NK-92 (cell line): ENCODE results near the gene F7.
"Not testable (repeated sequence)": the region's sequence is repeated elsewhere in the genome, so short reads cannot be mapped to it uniquely, and the experiment has no call there.

ENCODE experiments used
- DNase-seq: peaks from one replicate; lab custom pipeline; 2025; ENCODE audit not compliant: unreplicated experiment; lab: John Stamatoyannopoulos, UW

Gene F7

GRCh38 chr13:113070855-113071254 is 34.7 kb upstream of the F7 start:
- DNase-seq, result no peak

DNA sequence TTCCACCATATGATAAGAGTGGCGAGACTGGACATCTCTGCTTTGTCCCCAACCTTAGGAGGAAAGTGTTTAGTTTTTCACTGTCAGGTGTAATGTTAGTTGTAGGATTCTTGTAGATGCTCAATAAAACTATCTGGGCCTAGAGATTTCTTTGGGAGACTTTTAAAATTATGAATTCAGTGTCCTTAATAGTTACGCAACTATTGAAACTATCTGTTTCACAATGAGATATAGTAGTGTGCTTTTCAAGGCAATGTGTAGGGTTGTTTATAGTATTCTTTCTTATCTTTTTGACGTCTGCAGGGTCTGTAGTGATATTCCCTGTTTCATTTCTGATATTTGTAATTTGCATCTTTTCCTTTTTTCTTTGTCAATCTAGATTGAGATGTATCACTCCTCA is 33.2 kb upstream of the F7 start:
- no peak for DNase-seq

- no peak for DNase-seq
Measured at GRCh38 chr13:113073942-113074341, 31.6 kb upstream of the F7 start.

- DNase-seq, result no peak
Measured at GRCh38 chr13:113074401-113074800, 31.2 kb upstream of the F7 start.

GRCh38 chr13:113074876-113075275 is 30.7 kb upstream of the F7 start:
- no peak for DNase-seq

DNA sequence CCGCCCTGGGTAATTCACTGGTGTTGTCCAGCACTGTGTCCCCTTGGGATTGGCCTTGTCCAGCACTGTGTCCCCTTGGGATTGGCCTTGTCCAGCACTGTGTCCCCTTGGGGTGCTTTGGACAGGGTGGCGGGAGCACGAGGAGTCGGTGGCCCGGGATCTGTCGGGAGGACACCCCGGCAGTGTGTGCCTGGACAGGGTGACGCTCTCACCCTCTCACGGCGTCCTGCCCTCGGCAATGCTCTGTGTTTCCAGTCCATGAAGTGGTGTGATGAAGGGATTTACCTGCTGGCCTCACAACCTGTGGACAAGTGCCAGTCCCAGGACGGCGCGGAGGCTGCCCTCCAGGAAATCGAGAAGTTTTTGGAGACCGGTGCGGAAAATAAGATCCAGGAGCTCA is 29.9 kb upstream of the F7 start:
- no peak for DNase-seq

DNA sequence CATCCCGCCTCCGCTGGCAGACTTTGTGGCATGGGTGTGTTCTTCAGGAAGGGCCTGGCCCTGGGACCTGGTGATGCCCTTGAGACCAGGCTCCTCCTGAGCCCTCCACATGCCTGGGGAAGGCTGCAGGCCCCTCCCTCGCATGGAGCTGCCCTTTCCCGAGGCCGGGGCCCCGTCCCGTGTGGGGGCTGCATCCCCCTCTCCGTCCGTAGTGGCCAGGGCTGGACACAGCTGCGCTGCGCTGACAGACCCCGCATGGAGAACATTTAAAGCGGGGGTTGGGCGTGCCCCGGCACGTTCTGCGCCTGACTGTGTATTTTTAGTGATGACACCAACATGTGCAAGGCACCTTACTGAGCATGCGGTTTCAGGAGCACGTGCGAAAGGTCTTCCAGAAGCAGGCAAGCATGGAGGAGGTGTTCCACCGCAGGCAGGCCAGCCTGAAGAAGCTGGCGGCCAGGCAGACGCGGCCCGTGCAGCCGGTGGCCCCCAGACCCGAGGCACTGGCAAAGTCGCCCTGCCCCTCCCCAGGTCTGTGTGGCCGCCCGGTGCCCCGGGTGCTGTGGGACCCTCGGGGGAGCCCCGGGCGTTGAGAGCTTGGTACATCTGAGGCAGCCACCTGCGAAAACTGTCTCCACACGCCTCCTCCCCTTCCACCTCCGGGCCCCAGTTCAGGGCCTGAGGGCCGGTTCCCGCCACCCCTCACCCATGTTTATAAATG is 28.8 kb upstream of the F7 start:
- no peak for DNase-seq

DNA sequence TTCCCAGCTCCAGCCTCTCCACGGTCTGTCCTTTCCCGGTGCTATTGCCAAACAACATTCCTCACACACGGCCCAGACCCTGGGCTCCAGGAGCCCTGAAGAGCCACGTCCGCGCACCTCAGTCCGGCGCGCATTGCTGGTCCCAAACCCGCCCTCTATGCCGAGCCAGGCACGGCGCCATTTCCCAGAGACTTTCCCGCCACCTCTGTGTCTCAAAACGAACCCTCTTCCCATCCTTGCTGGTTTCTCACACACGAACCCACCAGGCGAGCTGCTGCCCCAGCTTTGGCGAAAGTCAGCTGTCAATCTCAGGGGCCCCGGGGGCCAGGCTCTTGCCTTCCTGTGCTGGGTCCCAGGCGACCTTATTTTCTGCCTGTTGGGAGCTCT is 28.0 kb upstream of the F7 start:
- no peak for DNase-seq

GRCh38 chr13:113077953-113078901 is 27.4 kb upstream of the F7 start:
- no peak for DNase-seq

- no peak for DNase-seq
Measured at GRCh38 chr13:113078902-113079780, 26.4 kb upstream of the F7 start.

GRCh38 chr13:113079781-113080080 is 25.9 kb upstream of the F7 start:
- not testable (repeated sequence) for DNase-seq

DNA sequence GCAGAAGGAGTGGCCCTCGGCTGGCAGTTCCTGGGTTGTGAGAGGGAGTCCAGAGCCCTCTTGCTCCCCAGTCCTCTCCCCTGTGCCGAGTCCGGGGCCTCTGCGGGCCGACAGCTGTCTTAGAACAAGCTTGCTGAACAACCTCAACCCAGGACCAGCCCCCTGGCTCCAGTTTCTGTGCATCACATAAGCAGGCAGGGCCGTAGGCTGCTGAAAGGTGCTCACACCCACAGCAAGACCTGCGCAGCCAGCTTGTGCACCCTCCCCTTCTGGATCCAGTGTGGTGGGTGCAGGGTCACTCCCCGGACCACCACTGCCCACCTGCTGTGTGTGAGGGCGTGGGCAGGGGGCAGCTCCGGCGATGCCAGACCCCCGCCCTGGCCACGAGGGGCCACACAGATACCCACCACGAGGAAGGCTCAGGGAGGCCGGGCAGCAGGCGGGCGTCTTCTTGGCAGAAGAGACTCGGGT is 25.2 kb upstream of the F7 start:
- no peak for DNase-seq

DNA sequence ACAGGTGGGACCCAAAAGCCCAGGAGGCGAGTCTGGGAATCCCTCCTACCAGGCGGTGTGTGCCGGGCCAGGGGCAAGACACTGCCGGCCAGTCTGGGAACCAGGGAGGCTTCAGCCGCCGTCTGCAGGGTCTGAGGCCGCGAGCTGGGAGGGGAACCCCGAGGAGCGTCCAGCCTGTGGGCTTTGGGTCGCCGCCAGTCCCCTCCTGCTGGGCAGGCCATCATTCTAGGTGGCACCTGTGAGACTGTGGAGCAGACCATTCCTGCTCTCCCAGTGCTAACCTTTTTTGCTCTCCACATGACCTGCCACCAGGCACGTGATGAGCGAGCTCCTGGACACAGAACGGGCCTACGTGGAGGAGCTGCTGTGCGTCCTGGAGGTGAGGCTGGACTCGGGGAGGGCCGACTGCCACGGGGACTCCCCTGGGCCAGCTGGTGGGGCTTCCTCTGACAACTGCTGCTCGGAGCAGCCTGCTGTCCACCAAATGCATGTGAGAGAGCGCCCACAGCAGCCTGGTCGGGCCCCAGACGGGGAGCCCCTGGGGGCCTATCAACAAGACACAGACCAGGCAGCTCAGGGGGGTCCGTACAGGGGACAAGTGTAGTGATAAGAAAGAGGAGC is 24.6 kb upstream of the F7 start:
- DNase-seq, result no peak

GRCh38 chr13:113082198-113083021 is 23.2 kb upstream of the F7 start:
- DNase-seq, result no peak

- no peak for DNase-seq
Measured at GRCh38 chr13:113083022-113083373, 22.6 kb upstream of the F7 start.

GRCh38 chr13:113083402-113084061 is 22.1 kb upstream of the F7 start:
- DNase-seq, result no peak

DNA sequence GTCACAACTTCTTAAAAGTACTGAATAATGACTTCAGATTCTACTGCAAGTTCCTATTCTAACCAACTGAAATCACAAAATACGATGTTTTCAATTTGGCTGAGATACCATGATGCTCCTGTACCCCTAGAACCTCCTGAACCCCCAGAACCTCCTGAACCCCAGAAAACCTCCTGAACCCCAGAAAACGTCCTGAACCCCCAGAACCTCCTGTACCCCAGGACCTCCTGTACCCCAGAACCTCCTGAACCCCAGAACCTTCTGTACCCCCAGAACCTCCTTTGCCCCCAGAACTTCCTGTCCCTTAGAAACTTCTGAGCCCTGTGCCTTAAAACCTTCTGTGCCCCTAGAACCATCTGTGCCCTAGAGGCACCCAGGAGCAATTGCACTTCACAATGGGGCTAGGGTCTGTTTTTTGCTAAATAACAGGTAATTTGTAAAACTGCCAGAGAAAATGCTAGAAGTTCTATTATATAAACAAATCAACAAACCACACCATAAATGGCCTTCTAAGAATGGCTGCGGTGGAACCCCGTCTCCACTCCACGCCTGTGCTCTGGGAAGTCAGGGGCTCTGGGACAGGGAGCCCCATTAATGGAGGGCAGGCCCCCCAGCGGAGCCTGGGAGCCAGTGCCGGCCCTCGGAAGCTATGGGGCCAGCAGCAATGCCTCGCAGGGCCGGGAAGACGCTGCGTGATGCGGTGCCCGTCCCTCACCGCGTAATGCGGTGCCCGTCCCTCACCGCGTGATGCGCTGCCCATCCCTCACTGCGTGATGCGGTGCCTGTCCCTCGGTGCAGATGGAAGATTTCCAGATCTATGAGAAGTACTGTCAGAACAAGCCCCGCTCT is 21.3 kb upstream of the F7 start:
- DNase-seq, result no peak

- DNase-seq, result no peak
Measured at GRCh38 chr13:113084943-113085540, 20.5 kb upstream of the F7 start.
